ENCODE measurements around the gene GAB3.

GRCh38 chrX:154732421-154733065 lies 18.3 kb downstream of the GAB3 start:
- no peak for TF ChIP-seq CTCF (IDR thresholded peaks at IDR 0.05)
- TF ChIP-seq SMC3 (IDR thresholded peaks at IDR 0.05; ENCODE audit: low read depth, low read length): no peak
- no peak for TF ChIP-seq FOXM1 (IDR thresholded peaks at IDR 0.05; ENCODE audit: low read depth)
- TF ChIP-seq POLR2AphosphoS5 (IDR thresholded peaks at IDR 0.05; ENCODE audit: low read depth, low read length): no peak
- no peak for TF ChIP-seq JUND (IDR thresholded peaks at IDR 0.05)
- no peak for TF ChIP-seq MXI1 (IDR thresholded peaks at IDR 0.05; ENCODE audit: low read depth, low read length)
- TF ChIP-seq NRF1 (IDR thresholded peaks at IDR 0.05; ENCODE audit: low read depth, low read length): no peak
- TF ChIP-seq PBX3 (IDR thresholded peaks at IDR 0.05): no peak
- TF ChIP-seq RFX5 (IDR thresholded peaks at IDR 0.05; ENCODE audit: low read length): no peak
- no peak for TF ChIP-seq NFIC (IDR thresholded peaks at IDR 0.05; ENCODE audit: borderline replicate concordance)
- no peak for TF ChIP-seq REST (IDR thresholded peaks at IDR 0.05; ENCODE audit: low read depth, low read length)
- TF ChIP-seq SIN3A (IDR thresholded peaks at IDR 0.05; ENCODE audit: borderline replicate concordance, low read depth, low read length): no peak
- TF ChIP-seq TAF1 (IDR thresholded peaks at IDR 0.05; ENCODE audit: borderline replicate concordance, low read depth, low read length): no peak
- TF ChIP-seq RAD21 (IDR thresholded peaks at IDR 0.05; ENCODE audit: low read length): no peak

Data from SK-N-SH (cell line).